Neural progenitor cell (in vitro differentiated cells): ENCODE results near the gene PLCG1. TPM values are rescaled to one million over a fixed set of nuclear protein-coding genes. Genes with fewer than 3 reads are reported as not detected.

Experiments
- DNase-seq: peaks from one replicate; pipeline ENCODE4 v3.0.0-alpha.2; 2016; ENCODE audit warnings: low spot score
- H2AFZ ChIP-seq: fragments of 200-600 bp; sonication (generic); replicated peaks from 2 replicates; pipeline ENCODE4 v1.6.1; 2016; ENCODE audit warnings: antibody characterized with exemption
- H3F3A ChIP-seq: fragments of 200-600 bp; sonication (generic); 2 replicates; pipeline ENCODE4 v1.6.1; 2016; ENCODE audit warnings: antibody characterized with exemption, low read depth
- H3K27ac ChIP-seq: fragments of 200-600 bp; sonication (generic); 2 replicates; pipeline ENCODE4 v1.5.1; 2016; ENCODE audit warnings: mild to moderate bottlenecking
- H3K27me3 ChIP-seq: fragments of 200-600 bp; sonication (generic); 2 replicates; pipeline ENCODE4 v1.6.1; 2016; ENCODE audit warnings: mild to moderate bottlenecking, moderate library complexity
- H3K36me3 ChIP-seq: fragments of 200-600 bp; sonication (generic); 2 replicates; pipeline ENCODE4 v1.5.1; 2016
- H3K4me1 ChIP-seq: fragments of 200-600 bp; sonication (generic); 2 replicates; pipeline ENCODE4 v1.6.1; 2016; ENCODE audit warnings: mixed run types
- H3K4me2 ChIP-seq: fragments of 200-600 bp; sonication (generic); 2 replicates; pipeline ENCODE4 v1.6.1; 2016
- H3K4me3 ChIP-seq: fragments of 200-600 bp; sonication (generic); 2 replicates; pipeline ENCODE4 v1.5.1; 2016
- H3K79me2 ChIP-seq: fragments of 200-600 bp; sonication (generic); 2 replicates; pipeline ENCODE4 v1.6.1; 2016; ENCODE audit warnings: low read depth
- H3K9ac ChIP-seq: fragments of 200-600 bp; sonication (generic); 2 replicates; pipeline ENCODE4 v1.6.1; 2016
- H3K9me3 ChIP-seq: fragments of 200-600 bp; sonication (generic); 2 replicates; pipeline ENCODE4 v1.5.1; 2016; ENCODE audit warnings: low read depth
- H4K20me1 ChIP-seq: fragments of 200-600 bp; sonication (generic); 2 replicates; pipeline ENCODE4 v1.6.1; 2016; ENCODE audit warnings: low read depth
- H3K27ac Mint-ChIP-seq: 3 replicates; pipeline ENCODE4 v1.8.0; 2021; ENCODE audit warnings: mixed read lengths
- H3K27me3 Mint-ChIP-seq: 2 replicates; pipeline ENCODE4 v1.8.0; 2022; ENCODE audit warnings: low read depth, mild to moderate bottlenecking, inconsistent platforms, moderate library complexity, mixed read lengths; ENCODE audit not compliant: insufficient read depth
- H3K36me3 Mint-ChIP-seq: 3 replicates; pipeline ENCODE4 v1.8.0; 2021; ENCODE audit warnings: mixed read lengths
- H3K4me1 Mint-ChIP-seq: 3 replicates; pipeline ENCODE4 v1.8.0; 2021; ENCODE audit warnings: mixed read lengths
- H3K4me3 Mint-ChIP-seq: 3 replicates; pipeline ENCODE4 v1.8.0; 2021; ENCODE audit warnings: mild to moderate bottlenecking, moderate library complexity, mixed read lengths
- H3K9me3 Mint-ChIP-seq: 3 replicates; pipeline ENCODE4 v1.8.0; 2020; ENCODE audit warnings: mixed read lengths
- CTCF ChIP-seq: fragments of 200-600 bp; sonication (generic); IDR thresholded peaks from 2 replicates; pipeline ENCODE4 v1.5.1; 2017; ENCODE audit warnings: antibody characterized with exemption, mild to moderate bottlenecking
- EZH2 ChIP-seq: fragments of 200-600 bp; sonication (generic); IDR thresholded peaks from 2 replicates; pipeline ENCODE4 v1.6.1; 2017; ENCODE audit warnings: antibody characterized with exemption, mild to moderate bottlenecking, moderate library complexity
- EZH2phosphoT487 ChIP-seq: fragments of 200-600 bp; sonication (generic); IDR thresholded peaks from 2 replicates; pipeline ENCODE4 v1.6.1; 2017; ENCODE audit warnings: antibody characterized with exemption
- total RNA-seq: library from RNA; depleted of rRNA; stranded (reverse); fragments of >200 nt; gene quantifications from 2 replicates; pipeline ENCODE4 v1.2.3, GENCODE V29; 2015; ENCODE audit warnings: low replicate concordance

PLCG1 gene
- total RNA-seq, 1 donor from 2014 or later: 146 TPM

GRCh38 chr20:41214202-41214601 lies 76.9 kb downstream of the PLCG1 start:
- no peaks in the 10 kb centered on the region for H3K36me3 ChIP-seq
- Mint-ChIP-seq H3K4me1 (no peaks in the 10 kb centered on the region), H3K27me3 (no peaks in the 10 kb centered on the region), H3K36me3 (no peaks in the 10 kb centered on the region), H3K27ac (no peak overlapping the region), H3K4me3 (no peak overlapping the region), H3K9me3 (no peaks in the 10 kb centered on the region)
- no peaks in the 10 kb centered on the region for H3K27me3 ChIP-seq
- H3K4me3 ChIP-seq: no peak overlapping the region
- no peak for DNase-seq
- no peaks in the 10 kb centered on the region for H4K20me1 ChIP-seq
- TF ChIP-seq CTCF: no peak
- TF ChIP-seq EZH2: no peak
- no peak for TF ChIP-seq EZH2phosphoT487
- H3K4me2 ChIP-seq: no peak overlapping the region
- H3K9me3 ChIP-seq: no peaks in the 10 kb centered on the region
- no peaks in the 10 kb centered on the region for H3K4me1 ChIP-seq
- no peaks in the 10 kb centered on the region for H3F3A ChIP-seq
- no peak overlapping the region for H3K27ac ChIP-seq
- no peak overlapping the region for H3K9ac ChIP-seq
- H3K79me2 ChIP-seq: no peaks in the 10 kb centered on the region
- H2AFZ ChIP-seq: no peak overlapping the region

- Histone ChIP-seq H3K79me2 (no peaks in the 10 kb centered on the region), H3K4me2 (no peak overlapping the region), H3K9ac (no peak overlapping the region), H2AFZ (no peak overlapping the region), H3F3A (no peaks in the 10 kb centered on the region), H3K27ac (no peak overlapping the region), H3K36me3 (no peaks in the 10 kb centered on the region), H4K20me1 (no peaks in the 10 kb centered on the region), H3K27me3 (no peaks in the 10 kb centered on the region), H3K4me1 (no peaks in the 10 kb centered on the region), H3K9me3 (no peaks in the 10 kb centered on the region), H3K4me3 (no peak overlapping the region)
- DNase-seq: no peak
- no peak overlapping the region for H3K27ac Mint-ChIP-seq
- H3K27me3 Mint-ChIP-seq: no peaks in the 10 kb centered on the region
- TF ChIP-seq EZH2 (no peak), CTCF (no peak), EZH2phosphoT487 (no peak)
- H3K4me3 Mint-ChIP-seq: no peak overlapping the region
- H3K4me1 Mint-ChIP-seq: no peaks in the 10 kb centered on the region
- H3K36me3 Mint-ChIP-seq: no peaks in the 10 kb centered on the region
- no peaks in the 10 kb centered on the region for H3K9me3 Mint-ChIP-seq
These were observed 77.3 kb downstream of the PLCG1 start for GRCh38 chr20:41214666-41215065.

- no peaks in the 10 kb centered on the region for H3K27me3 Mint-ChIP-seq
- no peak overlapping the region for H3K27ac ChIP-seq
- no peaks in the 10 kb centered on the region for H3K4me1 Mint-ChIP-seq
- no peak overlapping the region for H3K4me3 ChIP-seq
- H3K9me3 ChIP-seq: no peaks in the 10 kb centered on the region
- no peaks in the 10 kb centered on the region for H4K20me1 ChIP-seq
- peaks cover 4% of the 10 kb centered on the region for H3K4me1 ChIP-seq
- H3K36me3 ChIP-seq: no peaks in the 10 kb centered on the region
- no peaks in the 10 kb centered on the region for H3F3A ChIP-seq
- no peak overlapping the region for H2AFZ ChIP-seq
- no peaks in the 10 kb centered on the region for H3K9me3 Mint-ChIP-seq
- no peak overlapping the region for H3K9ac ChIP-seq
- H3K27ac Mint-ChIP-seq: no peak overlapping the region
- no peak overlapping the region for H3K4me3 Mint-ChIP-seq
- no peak overlapping the region for H3K4me2 ChIP-seq
- DNase-seq: no peak
- no peaks in the 10 kb centered on the region for H3K27me3 ChIP-seq
- H3K36me3 Mint-ChIP-seq: no peaks in the 10 kb centered on the region
- H3K79me2 ChIP-seq: no peaks in the 10 kb centered on the region
- TF ChIP-seq CTCF (no peak), EZH2 (no peak), EZH2phosphoT487 (no peak)
These were observed 80.1 kb downstream of the PLCG1 start for GRCh38 chr20:41217422-41217821.
